Amygdala (tissue), 56 donors: Measurements from ENCODE around the gene EDN2.
A peak's percentile ranks its signal among the peaks of the same experiment; 100 is the strongest.

Experiments
- DNase-seq, 56 donors: peaks; one replicate each; lab custom pipeline; 2025; lab: John Stamatoyannopoulos, UW

Gene EDN2

DNA sequence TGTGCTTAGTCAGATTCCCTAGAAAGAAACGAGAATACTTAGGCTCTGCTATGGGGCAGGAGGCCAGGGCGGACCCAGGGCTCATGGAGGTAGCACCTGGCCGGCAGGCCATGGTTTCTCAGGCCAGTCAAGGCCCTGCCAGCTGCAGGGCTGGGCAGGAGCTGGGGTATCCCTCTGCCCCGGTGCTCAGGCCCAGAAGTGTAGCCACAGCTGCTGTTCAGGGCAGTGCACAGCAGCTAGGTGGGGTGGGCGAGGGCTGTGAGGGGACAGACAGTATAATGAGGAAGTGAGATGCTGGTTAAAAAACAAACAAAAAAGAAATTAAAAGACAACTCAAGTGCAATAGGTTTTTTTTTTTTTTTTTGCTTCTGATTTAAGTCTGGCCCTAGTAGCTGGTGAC lies 34.0 kb upstream of the EDN2 start:
- DNase-seq, result no peak

DNA sequence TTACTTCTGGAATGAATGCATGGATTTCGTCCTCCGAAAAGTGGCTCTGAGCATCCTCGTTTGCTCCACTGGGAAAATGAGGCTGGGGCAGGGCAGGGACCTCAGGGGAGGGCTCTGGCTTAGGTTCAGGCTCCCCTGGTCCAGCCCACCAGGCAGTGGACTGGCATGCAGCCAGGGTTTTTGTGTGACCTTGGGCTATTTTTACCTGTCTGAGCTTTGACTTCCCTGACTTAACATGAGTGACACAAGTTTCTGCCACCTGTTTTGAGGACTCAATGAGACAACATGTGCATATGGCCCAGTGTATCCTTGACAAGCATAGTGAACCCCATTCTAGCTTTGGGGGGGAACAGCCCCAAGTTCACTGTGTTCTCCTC lies 32.6 kb upstream of the EDN2 start:
- no peak for DNase-seq

DNA sequence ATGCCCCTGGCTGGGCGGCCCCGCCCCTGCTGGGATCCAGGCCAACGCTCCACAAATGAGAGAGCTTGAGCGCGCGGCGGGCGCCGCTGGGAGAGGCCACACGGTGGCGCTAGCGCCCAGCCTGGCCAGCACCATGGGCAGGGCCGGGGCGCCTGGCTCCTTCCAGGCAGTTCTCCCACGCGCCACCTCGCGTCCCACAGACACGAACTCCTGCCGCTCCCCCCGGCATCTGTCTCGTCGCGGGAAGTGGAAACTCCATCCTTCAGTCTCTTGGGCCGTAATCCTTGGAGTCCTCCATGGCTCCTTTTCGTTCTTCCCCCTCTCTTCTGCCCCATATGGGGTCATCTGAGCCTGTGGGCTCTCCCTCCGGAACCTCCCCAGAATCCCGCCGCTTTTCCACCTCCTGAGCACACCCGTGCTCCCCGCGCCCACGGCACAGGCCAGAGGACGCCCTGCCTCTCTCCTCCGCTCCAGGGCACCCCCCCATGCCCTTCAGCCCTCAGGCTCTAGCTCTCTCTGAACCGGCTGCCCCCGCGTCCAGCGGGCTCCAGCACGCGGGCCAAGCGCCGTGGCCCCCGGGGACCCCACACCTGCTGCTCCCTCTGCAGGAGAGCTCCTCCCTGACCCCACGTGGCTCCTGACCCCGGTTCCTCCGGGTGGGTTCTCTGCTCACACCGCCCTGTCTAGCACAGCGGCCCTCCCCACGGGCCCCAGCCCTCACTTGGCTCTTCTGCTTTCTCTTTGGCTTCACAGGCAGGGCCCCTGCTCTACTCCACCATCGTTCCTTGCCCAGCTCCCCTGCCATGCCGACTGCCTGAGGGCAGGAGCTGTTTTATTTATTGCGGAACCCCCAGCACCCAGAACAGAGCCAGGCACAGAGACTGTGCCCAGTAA lies 31.9 kb upstream of the EDN2 start:
- peak in 55 of 56 donors; percentile 50 to 99 (median 85) for DNase-seq

DNA sequence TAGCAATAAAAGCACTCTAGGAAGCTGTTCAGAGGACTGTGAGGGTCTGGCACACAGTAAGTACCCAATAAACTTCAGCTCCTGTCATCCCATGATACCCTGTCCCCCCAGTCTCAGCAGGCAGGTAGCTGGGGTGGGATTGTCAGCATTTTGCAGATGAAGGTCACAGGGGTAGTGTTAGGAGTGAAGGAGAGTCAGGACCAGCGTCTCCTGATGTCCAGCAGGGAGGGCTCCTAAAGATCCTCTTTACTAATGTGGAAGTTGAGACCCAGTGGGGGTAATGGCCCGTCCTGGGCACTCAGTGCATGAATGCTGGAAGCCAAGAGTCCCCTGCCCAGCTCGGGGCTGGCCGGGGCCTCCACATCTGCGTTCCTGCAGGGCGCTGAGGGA lies 31.3 kb upstream of the EDN2 start:
- DNase-seq, result no peak

DNA sequence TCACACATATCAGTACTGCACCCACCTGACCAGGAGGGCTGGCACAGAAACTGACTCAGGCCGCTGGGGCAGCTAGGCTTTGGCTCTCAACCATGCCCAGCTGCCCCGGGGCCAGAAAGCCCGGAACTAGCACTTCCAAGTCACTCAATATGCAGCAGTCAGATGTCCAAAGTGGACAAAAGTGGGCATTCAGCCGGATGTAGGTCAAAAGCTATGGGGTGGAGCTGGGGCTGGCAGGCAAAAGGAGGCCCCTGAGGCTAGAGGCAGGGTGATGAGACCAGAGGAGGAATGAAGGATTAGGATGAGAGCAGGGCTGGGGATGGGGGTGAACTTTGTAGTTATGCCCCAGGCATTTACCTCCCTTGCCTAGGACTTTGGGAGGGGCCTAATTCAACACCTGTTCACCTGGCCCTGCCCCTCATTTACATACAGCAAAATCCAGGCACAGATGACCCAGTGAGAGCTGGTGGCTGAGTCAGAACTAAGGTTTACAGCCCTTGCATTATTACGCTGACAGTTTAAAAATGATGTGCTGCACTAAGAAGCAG lies 30.7 kb upstream of the EDN2 start:
- DNase-seq, result peak in 50 of 56 donors; percentile 14 to 88 (median 63)

DNA sequence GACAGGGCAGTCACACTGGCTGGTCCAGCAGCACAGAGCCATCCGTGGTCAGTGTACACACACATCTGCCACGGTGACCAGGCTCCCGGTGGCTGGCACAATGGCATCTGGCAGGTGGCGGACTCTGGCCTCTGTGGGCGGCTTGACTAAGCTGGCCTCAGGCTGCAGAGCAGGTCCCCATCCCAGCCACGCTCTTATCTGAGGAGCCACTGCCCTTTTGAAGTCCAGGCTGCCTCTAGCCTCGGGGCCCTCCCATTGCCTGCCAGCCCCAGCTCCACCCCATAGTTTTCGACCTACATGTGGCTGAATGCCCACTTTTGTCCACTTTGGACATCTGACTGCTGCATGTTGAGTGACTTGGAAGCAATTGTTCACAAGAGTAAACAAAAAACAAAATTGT lies 29.9 kb upstream of the EDN2 start:
- DNase-seq, result no peak

DNA sequence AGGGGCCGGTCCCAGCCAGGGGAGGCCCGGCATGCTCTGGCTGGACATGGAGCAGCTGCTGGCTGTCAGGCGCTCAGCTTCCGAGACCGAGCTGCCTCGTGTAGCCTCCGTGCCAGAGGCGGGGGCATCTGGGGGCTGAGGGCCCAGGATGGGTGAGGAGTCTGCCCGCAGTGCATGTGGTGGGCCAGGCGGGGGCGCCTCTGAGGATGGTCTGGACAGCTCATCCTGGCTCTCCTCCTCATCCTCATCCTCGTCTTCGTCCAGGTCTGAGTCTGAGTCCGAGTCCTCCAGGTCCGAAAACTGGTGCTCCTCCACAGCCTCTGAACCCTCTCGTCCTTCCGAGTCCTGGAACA lies 28.9 kb upstream of the EDN2 start:
- DNase-seq, result no peak

DNA sequence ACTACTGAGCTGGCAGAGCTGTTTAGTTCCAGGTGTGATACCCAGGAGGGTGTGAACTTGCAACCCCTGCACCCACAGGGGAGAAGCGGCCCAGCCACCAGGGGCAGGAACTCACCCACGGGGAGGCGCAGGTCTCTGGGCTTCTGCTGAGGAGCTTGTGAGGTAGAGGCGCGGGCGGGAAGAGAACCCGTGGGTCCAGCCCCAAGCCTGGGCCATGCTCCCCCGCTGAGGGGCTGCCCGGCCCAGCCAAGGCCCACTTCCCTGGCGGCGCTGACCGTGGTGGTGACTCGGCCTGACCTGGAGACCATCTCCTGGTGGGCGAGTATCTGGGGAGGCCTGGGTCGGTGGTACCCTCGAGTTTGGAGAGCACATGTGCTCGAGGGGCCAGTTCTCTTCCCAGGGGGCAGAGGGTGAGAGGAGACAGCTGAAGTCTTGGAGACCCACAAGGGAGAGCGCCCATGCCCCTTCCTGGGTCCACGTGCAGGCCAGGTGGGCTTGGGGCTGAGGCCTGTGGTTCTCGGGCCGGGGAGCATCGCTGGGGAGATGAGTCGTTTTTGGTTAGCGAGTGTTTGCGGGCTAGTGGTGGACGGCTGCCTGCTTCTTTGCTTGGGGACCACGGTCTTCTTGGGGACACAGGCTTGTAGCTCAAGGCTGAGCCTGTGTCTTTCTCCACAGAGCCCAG lies 28.4 kb upstream of the EDN2 start:
- no peak for DNase-seq

DNA sequence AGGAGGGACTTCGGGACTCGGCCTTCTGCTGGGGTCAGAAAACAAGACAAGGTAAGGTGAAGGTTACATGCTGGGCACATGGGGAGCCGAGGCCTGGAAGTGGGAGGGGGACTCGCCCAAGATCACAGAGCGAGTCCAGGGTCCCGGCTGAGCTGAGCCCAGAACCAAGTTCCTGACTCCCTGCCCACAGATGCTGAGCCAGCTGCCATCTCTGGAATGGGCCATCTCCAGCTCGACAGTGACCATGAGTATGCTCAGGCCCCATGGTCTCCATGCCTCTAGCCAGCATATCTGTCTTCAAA lies 26.7 kb upstream of the EDN2 start:
- no peak for DNase-seq

DNA sequence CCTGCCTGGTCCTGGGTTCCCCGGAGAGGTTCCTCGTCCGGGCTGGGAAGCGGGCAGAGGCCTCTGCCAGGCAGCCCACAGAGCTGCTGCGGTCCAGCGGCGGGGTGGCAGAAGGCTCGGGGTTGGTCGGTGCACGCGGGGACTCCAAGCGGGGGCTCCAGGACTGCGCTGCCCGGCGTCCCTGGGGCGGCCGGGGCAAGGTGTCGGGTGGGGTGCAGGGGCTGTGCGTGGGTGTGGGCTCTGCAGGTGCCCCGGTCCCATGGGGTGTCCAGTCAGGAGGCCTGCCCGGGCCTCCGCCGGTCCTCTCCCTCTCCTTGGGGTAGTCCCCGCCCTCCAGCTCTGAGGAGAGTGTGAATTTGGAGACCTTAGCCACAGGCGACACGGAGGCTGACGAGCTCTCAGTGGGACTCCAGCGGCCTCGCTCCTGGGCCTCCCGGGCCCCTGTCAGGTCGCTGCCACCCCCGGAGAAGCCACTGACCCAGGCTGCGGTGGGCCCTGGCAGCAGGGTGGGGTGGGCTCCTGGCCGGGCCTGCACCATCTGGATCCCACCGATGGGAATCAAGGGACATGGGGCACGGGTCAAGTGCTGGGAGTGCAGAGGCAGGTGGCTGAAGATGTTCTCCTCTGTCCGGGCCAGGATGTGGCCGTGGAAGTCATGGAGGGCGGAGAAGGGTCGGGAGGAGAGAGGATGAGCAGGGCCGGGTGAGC lies 26.2 kb upstream of the EDN2 start:
- no peak for DNase-seq

DNA sequence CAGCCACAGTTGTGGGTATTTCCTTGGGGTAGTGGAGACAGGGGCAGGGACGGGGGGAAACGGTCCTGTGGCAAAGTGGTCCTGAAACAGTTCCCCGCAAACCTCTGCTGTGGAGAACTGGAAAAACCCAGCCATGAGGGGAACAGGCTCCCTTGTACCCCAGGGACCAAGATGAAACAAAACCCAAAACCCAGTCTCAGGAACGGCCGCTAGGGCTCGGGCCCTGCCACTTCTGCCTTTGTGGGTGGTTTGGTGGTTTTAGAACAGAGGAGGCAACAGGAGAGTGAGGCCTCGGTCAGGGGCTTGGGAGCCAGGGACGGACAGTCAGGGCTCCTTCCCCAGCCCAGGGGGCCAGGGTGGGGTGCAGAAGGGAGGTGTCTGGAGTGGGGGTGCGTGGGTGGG lies 24.8 kb upstream of the EDN2 start:
- no peak for DNase-seq

DNA sequence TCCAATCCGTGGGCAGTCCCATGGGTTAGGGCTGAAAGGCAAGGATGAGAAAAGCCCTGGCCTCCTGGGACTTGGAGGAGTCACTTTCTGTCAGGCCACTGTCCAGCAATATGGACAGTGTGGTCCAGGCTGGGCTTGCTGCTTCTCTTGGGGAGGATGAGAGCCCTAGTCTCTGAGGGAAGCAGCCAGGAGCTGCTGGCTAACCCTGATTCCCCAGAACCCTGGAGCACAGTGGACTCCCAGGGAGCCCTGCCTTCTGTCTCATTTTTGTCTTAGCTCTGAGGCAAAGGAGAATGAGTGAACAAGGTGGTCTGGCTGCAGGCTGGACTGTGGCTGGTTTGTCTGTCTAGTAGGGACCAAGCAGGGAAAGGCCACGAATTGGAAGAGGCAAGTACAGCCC lies 23.8 kb upstream of the EDN2 start:
- DNase-seq, result no peak

DNA sequence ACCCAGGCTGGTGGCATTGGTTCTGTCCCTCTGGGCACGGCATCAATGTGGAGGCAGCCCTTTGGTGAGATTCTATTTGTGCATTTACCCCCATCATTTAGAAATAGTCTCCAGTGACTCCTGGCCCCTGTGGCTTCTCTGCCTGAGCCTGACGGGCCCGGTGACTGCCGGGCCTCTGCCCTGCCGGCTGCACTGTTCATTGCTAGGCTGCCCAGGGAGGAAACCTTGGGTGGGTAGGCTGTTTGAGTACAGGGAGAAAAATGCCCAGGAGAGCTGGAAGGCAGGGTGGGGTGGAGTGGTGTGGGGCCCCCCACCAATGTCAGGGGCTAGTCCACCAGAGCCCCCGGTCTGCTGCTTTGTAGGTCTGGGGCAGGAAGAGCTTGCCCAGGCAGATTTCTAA lies 23.4 kb upstream of the EDN2 start:
- DNase-seq, result no peak

DNA sequence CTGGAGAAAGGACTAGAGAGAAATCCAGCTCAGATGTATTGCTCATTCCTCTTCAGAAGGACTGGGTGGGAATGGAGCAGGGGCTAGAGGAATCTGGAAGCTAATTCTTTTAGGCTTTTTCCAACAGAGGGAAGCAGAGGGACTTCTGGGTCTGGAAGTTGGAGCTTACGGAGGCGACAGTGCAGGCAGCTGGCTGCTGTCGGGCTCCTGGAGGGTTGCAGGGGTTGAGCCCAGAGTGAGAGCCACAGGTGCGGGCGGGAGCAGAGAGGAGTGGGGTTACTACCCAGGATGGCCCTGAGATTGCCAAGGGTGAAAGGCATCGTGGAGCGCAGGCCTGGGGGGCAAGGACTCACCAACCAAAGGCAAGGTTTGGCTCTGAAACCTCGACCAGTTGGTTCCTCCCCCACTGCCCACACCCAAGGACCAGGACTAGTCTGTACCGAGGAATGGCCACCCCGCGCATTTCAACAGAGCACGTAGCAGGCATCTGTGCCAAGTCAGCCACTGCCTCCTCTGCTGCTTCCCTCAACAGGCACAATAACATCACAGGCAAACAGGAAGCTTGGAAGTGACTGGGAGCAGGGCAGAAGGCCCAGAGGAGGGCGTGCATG lies 22.7 kb upstream of the EDN2 start:
- DNase-seq, result no peak

DNA sequence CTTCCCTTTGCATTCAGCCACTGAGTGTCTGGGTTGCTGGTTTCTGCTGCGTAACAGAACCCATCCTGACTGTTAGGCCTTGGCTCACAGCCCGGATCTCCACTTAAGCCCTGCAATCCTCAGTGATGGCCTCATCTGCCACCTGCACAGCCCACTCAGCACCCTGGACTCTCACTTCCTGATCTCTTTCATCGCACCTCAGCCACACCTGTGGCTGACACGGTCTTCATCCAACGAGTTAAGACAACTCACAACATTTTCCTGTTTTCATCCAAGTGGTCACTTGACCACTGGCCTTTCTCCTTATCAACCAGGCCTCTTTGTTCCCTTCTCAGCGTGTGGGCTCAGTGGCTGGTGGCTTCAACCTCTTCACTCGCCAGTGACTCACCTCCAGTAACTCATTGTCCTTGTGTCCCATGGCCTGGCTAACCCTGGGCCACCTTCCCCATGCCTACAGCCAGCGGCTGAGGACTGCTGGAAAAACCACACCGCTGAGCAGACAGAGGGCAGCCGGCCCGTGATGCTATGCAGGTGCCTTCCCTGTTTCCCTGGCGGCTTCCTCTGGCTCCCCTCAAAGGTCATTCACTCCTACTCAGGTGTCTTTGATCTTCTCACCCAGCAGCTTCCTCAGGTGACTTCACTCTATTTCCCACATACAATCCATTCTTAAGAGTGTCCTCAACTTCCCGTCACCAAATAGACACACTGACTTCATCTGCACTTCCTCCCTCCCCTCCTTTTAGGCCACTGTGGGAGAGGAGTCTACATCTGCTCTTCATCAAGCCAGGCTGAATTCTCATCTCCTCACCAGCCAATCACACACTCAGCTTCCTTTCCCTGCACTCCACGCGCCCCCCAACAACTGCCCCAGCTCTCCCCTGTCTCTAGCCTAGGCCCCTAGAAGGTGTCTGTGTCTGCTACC lies 19.9 kb upstream of the EDN2 start:
- no peak for DNase-seq

DNA sequence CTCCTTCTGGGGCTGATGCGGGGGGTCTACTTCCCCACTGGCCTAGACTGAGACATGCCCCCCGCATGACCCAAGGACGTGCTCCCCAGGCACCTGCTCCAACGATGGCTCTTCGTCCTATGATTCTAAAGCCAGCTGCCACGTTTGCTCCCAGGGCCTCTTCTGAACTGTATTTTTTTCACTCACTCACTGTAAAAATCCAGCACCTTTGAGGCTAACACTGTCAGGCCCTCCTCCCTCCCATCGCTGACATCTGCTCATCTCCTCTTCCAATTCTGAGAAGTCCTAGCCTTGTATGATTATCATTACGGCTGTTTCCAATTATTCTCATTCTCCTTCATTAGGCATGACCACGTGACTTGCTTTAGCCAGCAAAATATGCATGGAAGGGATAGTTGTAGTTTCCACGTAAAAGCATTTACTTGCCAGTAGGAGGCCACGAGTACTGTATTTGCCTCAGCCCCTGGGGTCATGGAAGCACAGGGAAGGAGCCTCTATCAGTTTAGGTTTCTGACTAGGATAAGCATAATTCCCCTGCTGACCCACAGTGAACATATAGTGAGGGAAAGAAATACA lies 19.1 kb upstream of the EDN2 start:
- DNase-seq, result no peak

DNA sequence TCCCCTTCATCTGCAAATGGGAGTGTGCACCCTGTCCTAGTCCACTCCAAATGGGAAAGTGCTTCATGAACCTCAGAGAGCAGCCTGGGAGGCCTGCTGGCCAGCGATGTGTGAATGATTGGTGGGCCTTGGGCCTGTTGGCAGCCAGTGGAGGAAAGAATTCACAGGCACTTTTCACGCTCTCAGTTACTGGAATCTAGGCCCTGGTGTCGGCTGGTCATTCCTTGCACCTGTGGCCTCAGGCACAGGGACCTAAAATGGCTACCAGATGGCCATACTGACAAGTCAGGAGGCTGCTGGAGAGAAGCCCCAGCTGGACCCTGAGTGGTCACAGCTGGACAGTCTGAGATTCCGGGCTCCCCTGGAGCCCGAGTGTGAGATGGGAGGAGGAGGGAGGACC lies 18.4 kb upstream of the EDN2 start:
- DNase-seq, result no peak

DNA sequence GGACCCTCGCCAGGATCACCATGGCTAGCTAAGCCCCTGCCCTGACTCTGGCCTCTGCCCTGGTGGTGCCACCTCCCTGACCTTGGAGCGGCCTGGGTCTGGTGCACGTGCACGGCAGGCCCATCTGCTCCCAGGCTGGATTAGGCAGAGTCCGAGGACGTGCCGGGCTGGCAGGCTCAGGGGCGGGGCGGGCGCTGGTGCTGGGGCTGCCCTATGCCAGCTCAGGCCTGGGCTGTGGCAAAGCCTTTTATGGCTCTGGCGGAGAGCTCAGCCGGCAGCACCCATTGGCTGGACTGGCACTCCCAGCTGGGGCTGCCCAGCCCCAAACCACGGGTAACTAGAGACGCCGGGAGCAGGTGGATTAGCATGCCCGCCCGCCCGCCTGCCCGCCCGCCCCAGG lies 17.1 kb upstream of the EDN2 start:
- DNase-seq, result no peak

DNA sequence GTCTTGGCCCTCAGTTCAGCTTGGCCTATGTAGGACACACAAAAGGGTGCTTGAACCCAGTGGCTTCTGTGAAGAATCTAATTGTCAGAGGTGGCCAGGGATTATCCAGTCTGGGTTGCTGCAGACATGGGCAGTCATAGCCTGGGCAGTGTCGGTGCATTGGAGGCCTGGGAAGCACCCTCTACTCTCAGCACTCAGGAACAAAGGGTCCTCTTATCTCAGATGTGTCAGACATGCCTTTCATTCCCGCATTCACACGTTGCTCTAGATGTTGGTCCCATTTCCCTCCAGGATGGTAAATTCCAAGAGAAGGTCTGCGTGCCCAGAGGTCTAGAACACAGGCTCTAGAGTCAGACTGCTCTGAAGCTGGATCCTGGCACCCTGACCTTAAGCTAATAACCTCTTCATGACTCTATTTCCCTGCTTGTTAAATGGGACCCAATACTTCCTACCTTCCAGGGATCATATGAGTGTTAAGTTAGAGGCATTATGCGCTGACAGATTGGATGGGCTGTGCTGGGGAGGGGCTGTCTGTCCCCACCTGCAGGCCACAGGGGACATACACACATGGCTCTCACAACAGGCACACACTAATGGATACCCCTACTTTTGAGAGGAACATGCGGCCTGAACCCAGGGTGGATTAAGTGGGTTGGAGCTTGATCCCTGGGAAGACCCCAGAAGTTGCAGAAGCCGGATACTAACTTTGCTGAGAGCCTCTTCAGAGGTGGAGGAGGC lies 16.5 kb upstream of the EDN2 start:
- DNase-seq, result no peak
